GM12874 (cell line): ENCODE results near the gene CRYBB1.

ENCODE experiments used
- TF ChIP-seq, protein P1 (sequence below): IDR thresholded peaks from 2 replicates; pipeline ENCODE4 v1.5.1; 2011; ENCODE audit warnings: low read depth, mild to moderate bottlenecking, control low read depth, low read length, moderate library complexity; ENCODE audit not compliant: insufficient read depth

CRYBB1 gene

DNA sequence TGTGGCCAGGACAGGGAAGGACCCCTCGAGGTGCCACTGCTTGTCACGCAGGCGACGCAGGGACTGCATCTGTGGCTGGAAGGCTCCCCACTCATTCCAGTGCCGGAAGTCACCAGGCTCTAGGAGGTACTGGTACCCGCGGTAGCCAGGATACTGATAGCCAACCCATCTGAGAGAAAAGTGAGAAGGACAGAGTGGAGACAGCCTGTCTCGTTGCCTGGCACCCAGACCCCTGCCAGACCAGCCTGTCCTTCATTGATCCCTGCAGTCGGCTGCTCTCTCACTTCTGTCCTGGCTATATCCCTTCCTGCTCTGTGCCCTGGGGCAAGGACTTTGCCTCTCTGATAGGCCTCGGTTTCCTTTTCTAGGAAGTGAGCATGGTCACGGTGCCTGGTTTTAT, 18.3 kb downstream of the CRYBB1 start:
- TF ChIP-seq, protein P1, sequence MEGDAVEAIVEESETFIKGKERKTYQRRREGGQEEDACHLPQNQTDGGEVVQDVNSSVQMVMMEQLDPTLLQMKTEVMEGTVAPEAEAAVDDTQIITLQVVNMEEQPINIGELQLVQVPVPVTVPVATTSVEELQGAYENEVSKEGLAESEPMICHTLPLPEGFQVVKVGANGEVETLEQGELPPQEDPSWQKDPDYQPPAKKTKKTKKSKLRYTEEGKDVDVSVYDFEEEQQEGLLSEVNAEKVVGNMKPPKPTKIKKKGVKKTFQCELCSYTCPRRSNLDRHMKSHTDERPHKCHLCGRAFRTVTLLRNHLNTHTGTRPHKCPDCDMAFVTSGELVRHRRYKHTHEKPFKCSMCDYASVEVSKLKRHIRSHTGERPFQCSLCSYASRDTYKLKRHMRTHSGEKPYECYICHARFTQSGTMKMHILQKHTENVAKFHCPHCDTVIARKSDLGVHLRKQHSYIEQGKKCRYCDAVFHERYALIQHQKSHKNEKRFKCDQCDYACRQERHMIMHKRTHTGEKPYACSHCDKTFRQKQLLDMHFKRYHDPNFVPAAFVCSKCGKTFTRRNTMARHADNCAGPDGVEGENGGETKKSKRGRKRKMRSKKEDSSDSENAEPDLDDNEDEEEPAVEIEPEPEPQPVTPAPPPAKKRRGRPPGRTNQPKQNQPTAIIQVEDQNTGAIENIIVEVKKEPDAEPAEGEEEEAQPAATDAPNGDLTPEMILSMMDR: no peak

GRCh38 chr22:26597480-26597879, 20.3 kb downstream of the CRYBB1 start:
- TF ChIP-seq, protein P1: no peak

DNA sequence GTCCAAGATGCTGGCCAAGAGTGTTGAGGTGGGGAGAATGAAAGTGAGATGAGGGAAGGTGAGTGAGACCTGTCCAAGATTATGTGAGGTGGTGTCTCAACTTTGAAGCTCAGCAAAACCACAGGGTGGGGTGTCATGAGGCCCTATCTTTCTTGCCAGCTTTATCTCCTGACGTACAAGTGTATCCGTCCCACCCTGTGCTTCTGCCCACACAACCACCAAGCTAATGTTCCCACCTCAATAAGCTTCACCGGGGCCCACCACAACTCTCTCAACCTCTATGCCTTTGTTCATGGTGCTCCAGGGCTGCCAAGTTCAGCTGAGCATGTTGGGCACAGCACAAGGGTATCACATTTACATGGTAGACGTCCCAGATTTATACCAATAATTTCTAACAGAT, 20.8 kb downstream of the CRYBB1 start:
- TF ChIP-seq, protein P1: no peak

DNA sequence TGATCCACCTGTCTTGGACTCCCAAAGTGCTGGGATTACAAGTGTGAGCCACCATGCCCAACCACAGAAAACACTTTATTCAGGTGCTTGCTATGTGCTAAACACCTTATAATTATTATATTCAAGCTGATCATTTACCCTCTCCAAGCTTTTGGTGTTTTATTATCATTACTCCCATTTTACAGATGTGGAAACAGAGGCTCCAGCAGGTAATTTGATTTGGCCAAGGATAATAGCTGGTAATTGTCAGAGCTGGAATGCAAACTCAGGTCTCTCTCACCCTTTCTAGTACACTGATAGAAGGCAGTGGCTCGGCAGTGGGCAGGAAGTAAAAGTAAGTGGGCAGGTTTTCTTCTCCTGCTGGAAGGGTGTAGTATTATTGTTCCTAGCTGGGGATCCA, 24.1 kb downstream of the CRYBB1 start:
- TF ChIP-seq, protein P1: no peak

- TF ChIP-seq, protein P1: no peak
Measured at GRCh38 chr22:26592421-26592891, 25.4 kb downstream of the CRYBB1 start.

- TF ChIP-seq, protein P1: no peak
Measured at GRCh38 chr22:26589845-26590736, 27.7 kb downstream of the CRYBB1 start, which contains the start of gene TPST2. TSS of gene TPST2 (minus strand) at chr22:26590132. CDS start at chr22:26541630, 48,502 bp downstream.

GRCh38 chr22:26589367-26589844, 28.4 kb downstream of the CRYBB1 start:
- TF ChIP-seq, protein P1: no peak
